ENCODE results near the gene CSH2. TPM values are rescaled to one million over a fixed set of nuclear protein-coding genes. Genes with fewer than 3 reads are reported as not detected.
"Not testable (repeated sequence)": the region's sequence is repeated elsewhere in the genome, so short reads cannot be mapped to it uniquely, and the experiment has no call there.

Gene CSH2
- not detected for total RNA-seq

GRCh38 chr17:63873577-63873976 lies at the start of gene CSH2:
Gene CSH2 (minus strand): TSS chr17:63873677. CDS start chr17:63873614, 63 bp downstream.
- not testable (repeated sequence) for H3K27me3 Mint-ChIP-seq; H3K4me1 Mint-ChIP-seq (ENCODE audit: low read depth in 2 of 2); H3K4me3 Mint-ChIP-seq; H3K36me3 Mint-ChIP-seq; ATAC-seq; H3K9me3 Mint-ChIP-seq; DNase-seq (ENCODE audit: low spot score); H3K27ac Mint-ChIP-seq

DNA sequence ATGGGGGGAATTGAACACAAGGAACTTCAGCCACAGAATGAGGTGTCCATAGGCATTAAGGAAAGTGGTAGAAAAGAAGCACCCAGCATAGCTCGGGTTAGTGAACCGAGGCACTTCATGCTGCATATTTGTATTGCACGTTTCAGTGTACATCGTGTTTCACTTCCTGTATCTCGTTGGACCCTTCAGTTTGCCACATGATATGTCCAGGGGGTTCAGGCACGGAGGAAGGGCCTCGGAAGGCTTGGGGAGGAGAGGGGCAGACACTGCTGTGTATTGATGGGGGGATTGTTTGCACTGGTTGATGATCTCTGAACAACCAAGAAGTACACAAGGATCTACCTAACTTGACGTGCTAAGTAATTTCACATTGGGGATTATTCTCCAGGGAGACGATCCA lies 48.9 kb upstream of the CSH2 start:
- not testable (repeated sequence) for H3K4me3 Mint-ChIP-seq; H3K27me3 Mint-ChIP-seq; H3K27ac Mint-ChIP-seq; ATAC-seq; H3K9me3 Mint-ChIP-seq; H3K36me3 Mint-ChIP-seq; H3K4me1 Mint-ChIP-seq (ENCODE audit: low read depth in 2 of 2); DNase-seq (ENCODE audit: low spot score)

DNA sequence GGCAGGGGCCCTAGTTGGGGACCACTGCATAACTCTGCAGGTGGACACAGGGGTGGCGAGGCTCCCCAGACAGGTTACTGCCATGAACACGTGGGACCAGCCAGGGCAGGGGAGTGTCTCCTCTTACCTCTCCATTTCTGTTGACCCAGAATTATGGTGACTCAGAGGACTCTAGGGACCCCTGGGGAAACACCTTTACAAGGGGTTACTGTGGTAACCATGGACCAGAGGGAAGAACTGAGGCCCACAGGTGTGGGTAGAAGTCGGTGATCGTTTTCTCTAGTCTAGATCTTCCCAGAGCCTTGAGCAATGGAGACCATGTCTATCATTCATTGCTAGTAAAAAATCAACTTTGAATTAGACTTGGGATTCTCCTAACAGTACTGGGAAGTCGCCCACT lies 47.3 kb upstream of the CSH2 start:
- DNase-seq (ENCODE audit: low spot score): peak; percentile 38
- H3K27me3 Mint-ChIP-seq; H3K4me3 Mint-ChIP-seq; H3K36me3 Mint-ChIP-seq; H3K27ac Mint-ChIP-seq; ATAC-seq; H3K9me3 Mint-ChIP-seq; H3K4me1 Mint-ChIP-seq (ENCODE audit: low read depth in 2 of 2): not testable (repeated sequence)

- H3K4me1 Mint-ChIP-seq (ENCODE audit: low read depth in 2 of 2); ATAC-seq; H3K27ac Mint-ChIP-seq; DNase-seq (ENCODE audit: low spot score); H3K4me3 Mint-ChIP-seq; H3K36me3 Mint-ChIP-seq; H3K27me3 Mint-ChIP-seq; H3K9me3 Mint-ChIP-seq: not testable (repeated sequence)
These were observed 46.6 kb upstream of the CSH2 start for GRCh38 chr17:63920050-63920449.

DNA sequence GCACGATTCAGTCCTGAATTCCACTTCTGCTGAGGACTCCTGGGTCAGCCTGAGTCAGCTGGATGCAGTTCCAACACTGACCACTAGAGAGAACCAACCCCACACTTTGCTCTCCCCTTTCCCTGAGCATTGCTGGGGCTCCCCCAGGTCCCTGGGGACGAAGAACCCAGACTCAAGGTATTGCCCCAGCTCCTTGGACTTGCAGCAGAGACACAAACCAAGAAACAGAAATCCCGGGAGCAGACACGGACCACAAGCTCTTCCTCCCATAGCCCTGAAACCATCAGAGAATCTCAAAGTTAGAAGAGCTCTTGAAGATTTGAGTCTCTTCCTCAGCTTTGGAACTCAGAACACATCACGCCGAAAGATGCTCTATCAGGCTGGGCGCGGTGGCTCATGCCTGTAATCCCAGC lies 45.8 kb upstream of the CSH2 start:
- peaks cover 6 to 9% of the 10 kb centered on the region in 2 donors for H3K4me1 Mint-ChIP-seq (ENCODE audit: low read depth in 2 of 2)
- H3K27ac Mint-ChIP-seq: peak overlapping the region in 1 of 2 donors; percentile 85
- ATAC-seq (peak; percentile 89 to 91), DNase-seq (ENCODE audit: low spot score) (peak; percentile 77)
- no peaks in the 10 kb centered on the region for H3K36me3 Mint-ChIP-seq
- no peaks in the 10 kb centered on the region for H3K9me3 Mint-ChIP-seq
- peaks cover 0 to 4% of the 10 kb centered on the region in 2 donors for H3K27me3 Mint-ChIP-seq
- no peak overlapping the region for H3K4me3 Mint-ChIP-seq

DNA sequence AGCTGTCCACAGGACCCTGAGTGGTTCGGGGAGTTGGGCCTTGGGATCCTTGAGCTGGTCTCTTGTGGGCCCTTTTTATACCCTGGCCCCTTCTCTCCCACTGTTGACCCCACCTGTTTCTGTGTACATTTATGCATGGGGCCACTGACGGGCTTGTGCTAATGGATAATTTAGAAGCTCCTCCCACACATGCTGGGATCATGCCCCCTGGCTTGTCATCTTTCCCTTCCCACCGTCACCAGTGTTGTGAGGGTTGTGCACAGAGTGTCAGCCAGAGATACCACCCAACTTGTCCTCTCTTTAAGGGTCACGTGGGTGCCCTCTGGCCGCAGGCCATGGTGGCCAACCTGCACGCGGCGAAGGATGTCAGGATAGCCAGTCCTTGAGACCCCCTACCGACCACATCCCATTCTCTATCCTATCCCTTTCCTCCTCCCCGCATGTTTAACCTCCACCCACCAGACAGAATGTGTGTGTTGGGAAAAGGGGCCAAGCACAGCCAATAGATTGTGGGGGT lies 45.4 kb upstream of the CSH2 start, which contains the start of gene GH1:
GH1 (minus strand) TSS at position 51 of the 517 bp plus-strand sequence. CDS start 63 bp downstream, outside the sequence.
- H3K27ac Mint-ChIP-seq: peak within 1 kb of the TSS in 1 of 2 donors; percentile 85
- not testable (repeated sequence) for H3K36me3 Mint-ChIP-seq; ATAC-seq; H3K27me3 Mint-ChIP-seq; H3K4me1 Mint-ChIP-seq (ENCODE audit: low read depth in 2 of 2); DNase-seq (ENCODE audit: low spot score); H3K4me3 Mint-ChIP-seq; H3K9me3 Mint-ChIP-seq

DNA sequence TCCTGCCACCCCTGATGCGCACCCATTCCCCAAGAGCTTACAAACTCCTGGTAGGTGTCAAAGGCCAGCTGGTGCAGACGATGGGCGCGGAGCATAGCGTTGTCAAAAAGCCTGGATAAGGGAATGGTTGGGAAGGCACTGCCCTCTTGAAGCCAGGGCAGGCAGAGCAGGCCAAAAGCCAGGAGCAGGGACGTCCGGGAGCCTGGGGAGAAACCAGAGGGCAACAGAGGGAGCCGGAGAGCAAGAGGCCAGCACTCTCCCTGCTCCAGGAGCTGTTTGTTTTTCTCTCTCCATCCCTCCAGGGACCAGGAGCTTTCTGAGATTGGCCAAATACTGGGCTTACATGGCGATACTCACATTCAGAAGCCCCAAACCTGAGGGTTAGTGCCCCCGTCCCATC lies 44.8 kb upstream of the CSH2 start:
- DNase-seq (ENCODE audit: low spot score) (no peak), ATAC-seq (no peak)
- H3K27ac Mint-ChIP-seq: no peak overlapping the region
- no peaks in the 10 kb centered on the region for H3K9me3 Mint-ChIP-seq
- peaks cover 6 to 9% of the 10 kb centered on the region in 2 donors for H3K4me1 Mint-ChIP-seq (ENCODE audit: low read depth in 2 of 2)
- peaks cover 0 to 4% of the 10 kb centered on the region in 2 donors for H3K27me3 Mint-ChIP-seq
- H3K36me3 Mint-ChIP-seq: no peaks in the 10 kb centered on the region
- no peak overlapping the region for H3K4me3 Mint-ChIP-seq

DNA sequence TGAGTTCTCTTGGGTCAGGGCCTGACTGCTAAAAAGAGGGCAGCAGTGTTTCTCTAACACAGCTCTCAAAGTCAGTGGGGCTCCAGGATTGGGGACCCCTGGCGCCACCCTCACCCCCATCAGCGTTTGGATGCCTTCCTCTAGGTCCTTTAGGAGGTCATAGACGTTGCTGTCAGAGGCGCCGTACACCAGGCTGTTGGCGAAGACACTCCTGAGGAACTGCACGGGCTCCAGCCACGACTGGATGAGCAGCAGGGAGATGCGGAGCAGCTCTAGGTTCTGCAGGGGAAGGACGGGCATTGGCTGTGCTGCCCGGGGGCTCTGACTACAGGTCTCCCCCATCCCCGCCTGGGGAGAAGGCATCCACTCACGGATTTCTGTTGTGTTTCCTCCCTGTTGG lies 44.2 kb upstream of the CSH2 start:
- peaks cover 0 to 4% of the 10 kb centered on the region in 2 donors for H3K27me3 Mint-ChIP-seq
- no peak overlapping the region for H3K4me3 Mint-ChIP-seq
- no peak overlapping the region for H3K27ac Mint-ChIP-seq
- H3K9me3 Mint-ChIP-seq: no peaks in the 10 kb centered on the region
- peaks cover 6 to 9% of the 10 kb centered on the region in 2 donors for H3K4me1 Mint-ChIP-seq (ENCODE audit: low read depth in 2 of 2)
- ATAC-seq (no peak), DNase-seq (ENCODE audit: low spot score) (no peak)
- H3K36me3 Mint-ChIP-seq: no peaks in the 10 kb centered on the region

DNA sequence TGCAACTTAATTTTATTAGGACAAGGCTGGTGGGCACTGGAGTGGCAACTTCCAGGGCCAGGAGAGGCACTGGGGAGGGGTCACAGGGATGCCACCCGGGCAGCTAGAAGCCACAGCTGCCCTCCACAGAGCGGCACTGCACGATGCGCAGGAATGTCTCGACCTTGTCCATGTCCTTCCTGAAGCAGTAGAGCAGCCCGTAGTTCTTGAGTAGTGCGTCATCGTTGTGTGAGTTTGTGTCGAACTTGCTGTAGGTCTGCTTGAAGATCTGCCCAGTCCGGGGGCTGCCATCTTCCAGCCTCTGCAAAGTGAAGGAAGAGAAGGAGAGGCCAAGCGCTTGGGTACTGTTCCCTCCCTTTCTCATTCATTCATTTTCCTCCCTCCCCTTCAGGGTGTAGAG lies 43.7 kb upstream of the CSH2 start:
- ATAC-seq, H3K36me3 Mint-ChIP-seq, H3K9me3 Mint-ChIP-seq: not testable (repeated sequence)

DNA sequence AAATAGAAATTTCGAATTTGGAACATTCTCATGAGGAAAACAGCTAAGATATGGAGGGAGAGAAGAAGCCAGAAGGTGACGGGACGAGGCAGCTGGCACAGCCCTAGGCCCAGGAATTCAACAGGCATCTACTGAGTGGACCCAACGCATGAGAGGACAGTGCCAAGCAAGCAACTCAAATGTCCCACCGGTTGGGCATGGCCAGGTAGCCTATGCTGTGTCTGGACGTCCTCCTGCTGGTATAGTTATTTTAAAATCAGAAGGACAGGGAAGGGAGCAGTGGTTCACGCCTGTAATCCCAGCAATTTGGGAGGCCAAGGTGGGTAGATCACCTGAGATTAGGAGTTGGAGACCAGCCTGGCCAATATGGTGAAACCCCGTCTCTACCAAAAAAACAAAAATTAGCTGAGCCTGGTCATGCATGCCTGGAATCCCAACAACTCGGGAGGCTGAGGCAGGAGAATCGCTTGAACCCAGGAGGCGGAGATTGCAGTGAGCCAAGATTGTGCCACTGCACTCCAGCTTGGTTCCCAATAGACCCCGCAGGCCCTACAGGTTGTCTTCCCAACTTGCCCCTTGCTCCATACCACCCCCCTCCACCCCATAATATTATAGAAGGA lies 43.2 kb upstream of the CSH2 start:
- no peak for DNase-seq (ENCODE audit: low spot score)
- ATAC-seq: no peak
- Mint-ChIP-seq H3K9me3 (no peaks in the 10 kb centered on the region), H3K27ac (no peak overlapping the region), H3K4me3 (no peak overlapping the region), H3K4me1 (ENCODE audit: low read depth in 2 of 2) (peaks cover 6 to 9% of the 10 kb centered on the region in 2 donors), H3K27me3 (peaks cover 0 to 4% of the 10 kb centered on the region in 2 donors), H3K36me3 (no peaks in the 10 kb centered on the region)

More for the DNA sequence above, 43.7 kb upstream of the CSH2 start:
- not testable (repeated sequence) for H3K27ac Mint-ChIP-seq; H3K27me3 Mint-ChIP-seq; H3K4me3 Mint-ChIP-seq; H3K4me1 Mint-ChIP-seq (ENCODE audit: low read depth in 2 of 2); DNase-seq (ENCODE audit: low spot score)

- H3K27ac Mint-ChIP-seq; H3K9me3 Mint-ChIP-seq; ATAC-seq; H3K36me3 Mint-ChIP-seq; DNase-seq (ENCODE audit: low spot score); H3K4me3 Mint-ChIP-seq; H3K27me3 Mint-ChIP-seq: not testable (repeated sequence)
- H3K4me1 Mint-ChIP-seq (ENCODE audit: low read depth in 2 of 2): peaks cover 10 to 12% of the 10 kb centered on the region in 2 donors
These were observed 42.3 kb upstream of the CSH2 start for GRCh38 chr17:63915753-63916152.

DNA sequence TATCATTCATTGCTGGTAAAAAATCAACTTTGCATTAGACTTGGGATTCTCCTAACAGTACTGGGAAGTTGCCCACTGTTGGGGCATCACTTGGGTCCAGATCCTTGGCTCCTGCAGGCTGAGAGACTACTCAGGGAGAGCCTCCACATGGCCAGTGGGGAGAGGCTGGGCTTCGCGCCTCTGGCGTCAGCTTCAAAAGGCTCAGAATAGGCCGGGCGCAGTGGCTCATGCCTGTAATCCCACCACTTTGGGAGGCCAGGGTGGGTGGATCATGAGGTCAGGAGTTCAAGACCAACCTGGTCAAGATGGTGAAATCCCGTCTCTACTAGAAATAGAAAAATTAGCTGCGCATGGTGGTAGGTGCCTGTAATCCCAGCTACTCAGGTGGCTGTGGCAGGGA lies 41.0 kb upstream of the CSH2 start:
- Mint-ChIP-seq H3K4me3 (no peak overlapping the region), H3K27ac (no peak overlapping the region), H3K4me1 (ENCODE audit: low read depth in 2 of 2) (peaks cover 8 to 9% of the 10 kb centered on the region in 2 donors), H3K36me3 (no peaks in the 10 kb centered on the region), H3K27me3 (peaks cover 0 to 4% of the 10 kb centered on the region in 2 donors), H3K9me3 (no peaks in the 10 kb centered on the region)
- DNase-seq (ENCODE audit: low spot score): no peak
- no peak for ATAC-seq

DNA sequence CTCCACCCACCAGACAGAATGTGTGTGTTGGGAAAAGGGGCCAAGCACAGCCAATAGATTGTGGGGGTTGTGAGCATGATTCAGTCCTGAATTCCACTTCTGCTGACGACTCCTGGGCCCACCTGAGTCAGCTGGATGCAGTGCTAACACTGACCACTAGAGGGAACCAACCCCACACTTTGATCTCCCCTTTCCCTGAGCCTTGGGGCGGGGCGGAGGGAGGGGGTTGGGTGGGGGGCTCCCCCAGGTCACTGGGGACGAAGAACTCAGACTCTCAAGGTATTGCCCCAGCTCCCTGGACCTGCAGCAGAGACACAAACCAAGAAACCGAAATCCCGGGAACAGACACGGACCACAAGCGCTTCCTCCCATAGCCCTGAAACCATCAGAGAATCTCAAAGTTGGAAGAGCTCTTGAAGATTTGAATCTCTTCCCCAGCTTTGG lies 38.2 kb upstream of the CSH2 start:
- DNase-seq (ENCODE audit: low spot score) (no peak), ATAC-seq (peak; percentile 66 to 78)
- Mint-ChIP-seq H3K9me3 (no peaks in the 10 kb centered on the region), H3K27ac (no peak overlapping the region), H3K4me3 (no peak overlapping the region), H3K4me1 (ENCODE audit: low read depth in 2 of 2) (peaks cover 2 to 4% of the 10 kb centered on the region in 2 donors), H3K27me3 (peaks cover 0 to 4% of the 10 kb centered on the region in 2 donors), H3K36me3 (no peaks in the 10 kb centered on the region)

DNA sequence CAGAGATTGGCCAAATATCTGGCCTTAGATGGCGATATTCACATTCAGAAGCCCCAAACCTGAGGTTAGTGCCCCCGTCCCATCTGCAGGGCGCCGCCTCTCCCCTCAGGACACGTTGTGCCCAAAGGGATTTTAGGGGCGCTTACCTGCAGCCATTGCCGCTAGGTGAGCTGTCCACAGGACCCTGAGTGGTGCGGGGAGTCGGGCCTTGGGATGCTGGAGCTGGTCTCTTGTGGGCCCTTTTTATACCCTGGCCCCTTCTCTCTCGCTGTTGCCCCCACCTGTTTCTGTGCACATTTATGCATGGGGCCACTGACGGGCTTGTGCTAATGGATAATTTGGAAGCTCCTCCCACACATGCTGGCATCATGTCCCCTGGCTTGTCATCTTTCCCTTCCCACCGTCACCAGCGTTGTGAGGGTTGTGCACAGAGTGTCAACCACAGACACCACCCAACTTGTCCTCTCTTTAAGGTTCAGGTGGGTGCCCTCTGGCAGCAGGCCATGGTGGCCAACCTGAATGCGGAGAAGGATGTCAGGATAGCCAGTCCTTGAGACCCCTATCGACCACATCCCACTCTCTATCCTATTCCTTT lies 37.7 kb upstream of the CSH2 start, which contains the start of gene CSHL1:
CSHL1 (minus strand) TSS at position 218 of the 595 bp plus-strand sequence; CDS start at position 156, 62 bp downstream.
- Mint-ChIP-seq H3K9me3 (no peaks in the 10 kb centered on the region), H3K36me3 (no peaks in the 10 kb centered on the region), H3K27ac (no peak within 1 kb of the TSS), H3K4me3 (no peak within 1 kb of the TSS), H3K27me3 (peaks cover 0 to 4% of the 10 kb centered on the region in 2 donors), H3K4me1 (ENCODE audit: low read depth in 2 of 2) (peaks cover 2 to 4% of the 10 kb centered on the region in 2 donors)
- no peak for DNase-seq (ENCODE audit: low spot score)
- no peak for ATAC-seq
